ENCODE data around the gene LSM8. TPM values are rescaled to one million over a fixed set of nuclear protein-coding genes. Genes with fewer than 3 reads are reported as not detected.
A peak's percentile ranks its signal among the peaks of the same experiment; 100 is the strongest.
"Not testable (repeated sequence)": the region's sequence is repeated elsewhere in the genome, so short reads cannot be mapped to it uniquely, and the experiment has no call there.

Gene LSM8
- total RNA-seq: 10 to 100 TPM in 4 of 5 donors, under 1 TPM in 1; 0.58 to 58.0 (median 29.9) TPM
- 10 to 100 TPM; 21.9 to 35.2 (median 24.9) TPM for polyA plus RNA-seq
- long read RNA-seq, donor 1, transcript LSM8-201 (4 exons, 1,305 nt): major isoform, 10 of 11 reads
- long read RNA-seq, donor 1, partial matches to known transcripts: 0 of 11 reads
- long read RNA-seq, donor 1, other reads (novel, unspliced or antisense): 0 of 11 reads
- long read RNA-seq, donor 2, full-length matches to known transcripts: 15 of 15 reads
- long read RNA-seq, donor 2, partial matches to known transcripts: 0 of 15 reads
- long read RNA-seq, donor 2, other reads (novel, unspliced or antisense): 0 of 15 reads
- long read RNA-seq, donor 3, full-length matches to known transcripts: 16 of 16 reads
- long read RNA-seq, donor 3, partial matches to known transcripts: 0 of 16 reads
- long read RNA-seq, donor 3, other reads (novel, unspliced or antisense): 0 of 16 reads
- long read RNA-seq, donor 4, transcript LSM8-201 (4 exons, 1,305 nt): major isoform, 7 of 8 reads
- long read RNA-seq, donor 4, partial matches to known transcripts: 0 of 8 reads
- long read RNA-seq, donor 4, other reads (novel, unspliced or antisense): 0 of 8 reads
- long read RNA-seq, donor 5, full-length matches to known transcripts: 25 of 25 reads
- long read RNA-seq, donor 5, partial matches to known transcripts: 0 of 25 reads
- long read RNA-seq, donor 5, other reads (novel, unspliced or antisense): 0 of 25 reads
- long read RNA-seq, donor 6, full-length matches to known transcripts: 42 of 47 reads
- long read RNA-seq, donor 6, partial matches to known transcripts: 5 of 47 reads
- long read RNA-seq, donor 6, other reads (novel, unspliced or antisense): 0 of 47 reads
- long read RNA-seq, donor 7, transcript LSM8-201 (4 exons, 1,305 nt): major isoform, 25 of 32 reads
- long read RNA-seq, donor 7, partial matches to known transcripts: 6 of 32 reads
- long read RNA-seq, donor 7, other reads (novel, unspliced or antisense): 0 of 32 reads
- long read RNA-seq, donor 8, full-length matches to known transcripts: 25 of 25 reads
- long read RNA-seq, donor 8, partial matches to known transcripts: 0 of 25 reads
- long read RNA-seq, donor 8, other reads (novel, unspliced or antisense): 0 of 25 reads
- long read RNA-seq, donor 9, full-length matches to known transcripts: 24 of 41 reads
- long read RNA-seq, donor 9, partial matches to known transcripts: 17 of 41 reads
- long read RNA-seq, donor 9, other reads (novel, unspliced or antisense): 0 of 41 reads
- long read RNA-seq, donor 10, full-length matches to known transcripts: 14 of 14 reads
- long read RNA-seq, donor 10, partial matches to known transcripts: 0 of 14 reads
- long read RNA-seq, donor 10, other reads (novel, unspliced or antisense): 0 of 14 reads

GRCh38 chr7:118183786-118184564 lies at the start of gene LSM8:
Gene LSM8, plus strand, starts transcription at chr7:118184164. Its CDS starts 60 bp downstream, at chr7:118184224.
- DNase-seq: peak; percentile 98 to 100
- WGBS, 5 donors: 0 to 1% (median 0%) methylated on average over 46 to 62 of the region's 62 CpGs
- TF ChIP-seq POLR2AphosphoS5 (IDR thresholded peaks at IDR 0.05) (peak; percentile 75 to 94 (median 91)), EP300 (IDR thresholded peaks at IDR 0.05) (no peak), POLR2A (IDR thresholded peaks at IDR 0.05) (peak in 2 of 4 donors; percentile 62 to 79), CTCF (IDR thresholded peaks at IDR 0.05) (no peak)

GRCh38 chr7:118134420-118134819 lies 49.5 kb upstream of the LSM8 start:
- peaks cover 0 to 16% (median 6%) of the 10 kb centered on the region in 4 donors for H3K9me3 ChIP-seq
- H3K27ac ChIP-seq; DNase-seq; H3K4me3 ChIP-seq; H3K4me1 ChIP-seq; H3K36me3 ChIP-seq; intact Hi-C loops (cut with DNase I; ENCODE audit: low total_unique reads); H3K27me3 ChIP-seq: not testable (repeated sequence)

More at GRCh38 chr7:118183786-118184564, at the start of gene LSM8:
- H3K27ac ChIP-seq: peak within 1 kb of the TSS; percentile 88 to 97 (median 94)
- H3K4me3 ChIP-seq: peak within 1 kb of the TSS; percentile 67 to 83 (median 72)
- no peaks in the 10 kb centered on the region for H3K9me3 ChIP-seq
- intact Hi-C loops (cut with DNase I; ENCODE audit: low total_unique reads): no loop called here
- no peaks in the 10 kb centered on the region for H3K27me3 ChIP-seq
- peaks cover 4 to 19% (median 11%) of the 10 kb centered on the region in 4 donors for H3K36me3 ChIP-seq
- H3K4me1 ChIP-seq: peaks cover 10 to 41% (median 27%) of the 10 kb centered on the region in 4 donors

- TF ChIP-seq POLR2AphosphoS5 (IDR thresholded peaks at IDR 0.05) (no peak), EP300 (IDR thresholded peaks at IDR 0.05) (no peak), POLR2A (IDR thresholded peaks at IDR 0.05) (no peak), CTCF (IDR thresholded peaks at IDR 0.05) (no peak)
- Histone ChIP-seq H3K36me3 (no peaks in the 10 kb centered on the region), H3K4me1 (no peaks in the 10 kb centered on the region), H3K27ac (no peak overlapping the region), H3K9me3 (peaks cover 0 to 2% (median under 1%) of the 10 kb centered on the region in 4 donors), H3K4me3 (no peak overlapping the region), H3K27me3 (no peaks in the 10 kb centered on the region)
- WGBS, 5 donors: 42 to 62% (median 55%) methylated on average over 1 of the region's 1 CpG
- DNase-seq: no peak
- intact Hi-C loops (cut with DNase I; ENCODE audit: low total_unique reads): no loop called here
Observed at GRCh38 chr7:118140468-118140867, 43.5 kb upstream of the LSM8 start.

- no peaks in the 10 kb centered on the region for H3K4me1 ChIP-seq
Observed at GRCh38 chr7:118142012-118142411, 42.0 kb upstream of the LSM8 start.

More at GRCh38 chr7:118142012-118142411, 42.0 kb upstream of the LSM8 start:
- no peak overlapping the region for H3K27ac ChIP-seq
- H3K36me3 ChIP-seq: no peaks in the 10 kb centered on the region
- no peaks in the 10 kb centered on the region for H3K27me3 ChIP-seq
- TF ChIP-seq POLR2A (IDR thresholded peaks at IDR 0.05) (no peak), CTCF (IDR thresholded peaks at IDR 0.05) (no peak), POLR2AphosphoS5 (IDR thresholded peaks at IDR 0.05) (no peak), EP300 (IDR thresholded peaks at IDR 0.05) (no peak)
- H3K4me3 ChIP-seq: no peak overlapping the region
- DNase-seq: no peak
- no peaks in the 10 kb centered on the region for H3K9me3 ChIP-seq
- WGBS, 5 donors: 70 to 79% (median 75%) methylated on average over 1 of the region's 1 CpG
- intact Hi-C loops (cut with DNase I; ENCODE audit: low total_unique reads): no loop called here
